ENCODE results near the gene CDH4.

DNA sequence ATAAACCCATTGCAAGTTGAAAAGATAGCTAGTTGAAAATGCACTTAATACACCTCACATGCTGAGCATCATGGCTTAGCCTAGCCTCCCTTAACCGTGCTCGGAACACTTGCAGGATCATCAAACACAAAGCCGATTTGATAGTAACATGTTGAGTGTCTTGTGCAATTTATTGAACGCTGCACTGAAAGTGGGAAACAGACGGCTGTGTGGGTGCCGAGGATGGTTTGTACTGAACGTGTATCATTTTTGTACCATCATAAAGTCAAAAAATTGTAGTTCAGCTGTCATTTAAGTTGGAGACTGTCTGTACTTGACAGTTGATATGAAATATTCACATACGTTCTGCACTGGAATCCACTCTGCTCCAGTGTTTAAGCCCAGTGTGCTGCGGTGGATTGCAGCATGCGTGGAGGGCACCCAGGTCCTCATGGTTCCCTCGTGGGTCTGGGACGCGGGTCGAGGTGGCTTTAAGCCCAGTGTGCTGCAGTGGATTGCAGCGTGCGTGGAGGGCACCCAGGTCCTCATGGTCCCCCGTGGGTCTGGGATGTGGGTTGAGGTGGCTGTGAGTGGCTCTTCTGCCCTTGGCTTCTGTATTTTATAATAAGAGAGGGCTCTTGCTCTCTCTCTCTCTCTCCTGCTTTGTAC is 77.0 kb downstream of the CDH4 start:
- TF ChIP-seq, protein P1, sequence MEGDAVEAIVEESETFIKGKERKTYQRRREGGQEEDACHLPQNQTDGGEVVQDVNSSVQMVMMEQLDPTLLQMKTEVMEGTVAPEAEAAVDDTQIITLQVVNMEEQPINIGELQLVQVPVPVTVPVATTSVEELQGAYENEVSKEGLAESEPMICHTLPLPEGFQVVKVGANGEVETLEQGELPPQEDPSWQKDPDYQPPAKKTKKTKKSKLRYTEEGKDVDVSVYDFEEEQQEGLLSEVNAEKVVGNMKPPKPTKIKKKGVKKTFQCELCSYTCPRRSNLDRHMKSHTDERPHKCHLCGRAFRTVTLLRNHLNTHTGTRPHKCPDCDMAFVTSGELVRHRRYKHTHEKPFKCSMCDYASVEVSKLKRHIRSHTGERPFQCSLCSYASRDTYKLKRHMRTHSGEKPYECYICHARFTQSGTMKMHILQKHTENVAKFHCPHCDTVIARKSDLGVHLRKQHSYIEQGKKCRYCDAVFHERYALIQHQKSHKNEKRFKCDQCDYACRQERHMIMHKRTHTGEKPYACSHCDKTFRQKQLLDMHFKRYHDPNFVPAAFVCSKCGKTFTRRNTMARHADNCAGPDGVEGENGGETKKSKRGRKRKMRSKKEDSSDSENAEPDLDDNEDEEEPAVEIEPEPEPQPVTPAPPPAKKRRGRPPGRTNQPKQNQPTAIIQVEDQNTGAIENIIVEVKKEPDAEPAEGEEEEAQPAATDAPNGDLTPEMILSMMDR (IDR thresholded peaks at IDR 0.05; ENCODE audit: control extremely low read depth in 1 of 3, insufficient read depth in 1 of 3, low read depth in 1 of 3, low read length in 3 of 3), result no peak
- TF ChIP-seq NANOG (IDR thresholded peaks at IDR 0.05; ENCODE audit: insufficient read depth, low read depth, low read length, poor library complexity, severe bottlenecking) (no peak), ASH2L (IDR thresholded peaks at IDR 0.05; ENCODE audit: low read length) (no peak)
- TF ChIP-seq, protein P2, sequence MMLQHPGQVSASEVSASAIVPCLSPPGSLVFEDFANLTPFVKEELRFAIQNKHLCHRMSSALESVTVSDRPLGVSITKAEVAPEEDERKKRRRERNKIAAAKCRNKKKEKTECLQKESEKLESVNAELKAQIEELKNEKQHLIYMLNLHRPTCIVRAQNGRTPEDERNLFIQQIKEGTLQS (IDR thresholded peaks at IDR 0.05; ENCODE audit: insufficient read depth, low read depth, low read length), result no peak

Data from H1 (cell line).